HG02588 (cell line): ENCODE measurements around the gene HS6ST2.
"Not testable (repeated sequence)": the region's sequence is repeated elsewhere in the genome, so short reads cannot be mapped to it uniquely, and the experiment has no call there.

Experiments
- ATAC-seq: cut with Tn5 transposase; IDR thresholded peaks from one replicate; pipeline ENCODE4 v1.9.1; 2021; ENCODE audit warnings: mild to moderate bottlenecking, moderate library complexity; ENCODE audit not compliant: unreplicated experiment

Gene HS6ST2

GRCh38 chrX:132958091-132958703 lies at the start of gene HS6ST2:
HS6ST2 (minus strand) TSS chrX:132958629.
- no peak for ATAC-seq

DNA sequence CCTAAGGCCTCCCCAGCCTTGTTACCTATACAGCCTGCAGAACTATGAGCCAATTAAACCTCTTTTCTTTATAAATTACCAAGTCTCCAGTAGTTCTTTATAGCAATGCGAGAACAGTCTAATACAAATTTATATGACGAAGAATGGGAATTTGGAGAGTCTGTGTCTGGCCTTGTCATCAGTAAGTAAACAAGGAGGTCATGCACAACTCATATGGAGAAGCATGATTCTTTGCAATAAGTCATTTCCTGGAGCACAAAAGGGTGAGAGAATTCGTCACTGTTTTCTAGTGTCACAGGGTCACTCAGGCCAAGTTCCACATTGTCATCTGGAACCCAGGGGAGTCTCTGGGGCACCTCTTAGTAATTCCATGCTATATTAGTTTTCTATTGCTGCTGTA lies 49.0 kb upstream of the HS6ST2 start:
- no peak for ATAC-seq

DNA sequence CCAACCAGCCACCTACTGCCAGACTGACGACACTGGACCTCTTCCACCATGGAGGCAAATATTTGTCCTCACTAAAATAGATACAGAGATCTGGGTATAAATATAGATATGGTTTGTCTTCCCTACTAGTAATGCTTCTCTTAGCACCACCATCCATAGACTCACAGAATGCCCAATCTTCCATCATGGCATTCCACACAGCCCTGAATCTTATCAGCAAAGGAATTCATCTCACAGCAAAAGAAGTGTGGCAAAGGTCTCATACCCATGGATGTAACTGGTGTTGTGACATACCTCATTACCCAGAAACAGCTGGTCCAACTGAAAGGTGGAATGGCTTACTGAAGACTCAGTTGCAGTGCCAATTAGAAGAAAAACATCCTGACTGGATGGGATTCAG lies 47.2 kb upstream of the HS6ST2 start:
- ATAC-seq = no peak

- no peak for ATAC-seq
Observed at GRCh38 chrX:133005042-133005441, 46.6 kb upstream of the HS6ST2 start.

DNA sequence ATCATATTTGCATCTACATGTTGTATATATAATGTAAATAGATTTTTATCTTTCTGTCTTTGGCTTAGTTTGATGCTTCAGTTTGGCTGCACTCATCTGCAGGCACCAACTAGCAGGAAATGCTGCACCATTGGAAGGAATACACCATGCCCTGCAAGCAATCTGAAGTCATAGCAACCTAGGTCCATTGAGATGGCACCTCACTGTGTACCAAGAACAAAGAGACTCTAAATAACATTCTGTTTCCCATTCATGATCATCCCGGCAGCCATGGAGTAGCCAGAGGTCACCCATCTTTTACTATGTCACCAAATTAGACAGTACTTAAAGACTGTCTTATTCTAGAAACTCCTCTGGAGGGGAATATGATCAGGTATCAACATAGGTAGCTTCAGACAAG lies 40.8 kb upstream of the HS6ST2 start:
- no peak for ATAC-seq

DNA sequence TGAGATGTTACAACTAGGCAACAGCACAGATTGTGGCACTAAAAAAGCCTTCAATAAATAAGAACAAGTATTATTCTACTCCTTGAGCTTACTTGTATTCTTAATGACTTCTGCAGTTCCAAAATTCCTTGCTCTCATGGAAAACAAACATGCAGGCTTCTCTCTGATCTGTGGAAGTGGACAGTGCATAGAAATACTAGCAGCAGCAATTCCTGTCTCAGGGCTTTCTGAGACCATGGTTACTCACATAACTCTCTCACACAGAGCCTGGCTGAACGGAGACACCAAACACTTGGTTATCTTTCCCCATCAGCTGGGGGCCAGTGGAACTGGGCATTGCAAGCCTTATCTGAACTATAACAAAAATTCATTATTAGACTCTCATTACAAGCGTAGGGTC lies 32.4 kb upstream of the HS6ST2 start:
- ATAC-seq = no peak

GRCh38 chrX:132986556-132986955 lies 28.1 kb upstream of the HS6ST2 start:
- no peak for ATAC-seq

GRCh38 chrX:132984058-132984650 lies 25.7 kb upstream of the HS6ST2 start:
- no peak for ATAC-seq

DNA sequence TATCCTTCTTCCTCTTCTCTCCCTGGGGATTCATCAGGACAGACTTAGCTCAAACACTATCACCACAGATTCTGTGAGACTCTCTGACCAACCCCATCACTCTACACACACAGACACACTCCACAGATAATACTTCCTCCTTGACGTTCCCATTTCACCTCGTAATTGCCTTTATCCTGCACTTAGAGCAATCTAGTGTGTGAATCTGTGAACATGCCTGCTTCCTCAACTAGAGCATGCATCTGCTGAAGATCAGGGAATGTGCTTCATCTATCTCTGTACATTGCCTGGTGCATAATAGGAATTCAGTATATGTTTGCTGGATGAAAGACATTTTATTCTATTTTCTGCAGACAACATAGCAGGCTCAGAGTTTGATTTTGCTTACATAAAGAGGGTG lies 25.1 kb upstream of the HS6ST2 start:
- no peak for ATAC-seq

DNA sequence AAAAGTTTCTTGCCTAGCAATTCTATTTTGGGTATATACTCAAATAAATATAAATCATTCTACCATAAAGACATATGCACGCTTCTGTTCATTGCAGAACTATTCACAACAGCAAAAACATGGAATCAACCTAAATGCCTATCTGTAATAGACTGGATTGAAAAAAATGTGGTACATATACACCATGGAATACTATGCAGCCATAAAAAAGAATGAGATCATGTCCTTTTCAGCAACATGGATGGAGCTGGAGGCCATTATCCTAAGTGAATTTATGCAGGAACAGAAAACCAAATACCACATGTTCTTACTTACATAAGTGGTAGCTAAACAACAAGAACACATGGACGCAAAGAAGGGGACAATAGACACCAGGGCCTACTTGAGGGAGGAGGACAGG lies 21.6 kb upstream of the HS6ST2 start:
- not testable (repeated sequence) for ATAC-seq

GRCh38 chrX:132968296-132968949 lies 10.0 kb upstream of the HS6ST2 start:
- no peak for ATAC-seq

DNA sequence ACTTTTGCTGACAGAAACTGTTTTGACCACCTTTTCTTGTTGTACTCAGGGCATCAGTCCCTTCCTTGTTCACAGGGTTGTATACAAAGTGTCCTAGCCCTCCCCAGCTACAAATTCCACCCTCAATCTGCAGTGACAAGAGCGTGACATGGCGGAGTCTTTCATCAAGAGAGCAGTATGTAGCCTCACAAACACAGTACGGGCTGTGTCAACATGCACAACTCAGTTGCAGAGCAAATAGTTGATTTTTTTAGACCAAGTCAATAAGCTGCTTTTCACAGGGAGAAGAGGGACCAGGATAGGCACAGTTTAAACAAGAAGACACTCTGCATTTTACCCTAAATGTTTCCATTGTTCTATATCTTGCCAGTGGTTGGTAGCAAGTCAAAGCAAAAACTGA lies 8.6 kb upstream of the HS6ST2 start:
- ATAC-seq = no peak

DNA sequence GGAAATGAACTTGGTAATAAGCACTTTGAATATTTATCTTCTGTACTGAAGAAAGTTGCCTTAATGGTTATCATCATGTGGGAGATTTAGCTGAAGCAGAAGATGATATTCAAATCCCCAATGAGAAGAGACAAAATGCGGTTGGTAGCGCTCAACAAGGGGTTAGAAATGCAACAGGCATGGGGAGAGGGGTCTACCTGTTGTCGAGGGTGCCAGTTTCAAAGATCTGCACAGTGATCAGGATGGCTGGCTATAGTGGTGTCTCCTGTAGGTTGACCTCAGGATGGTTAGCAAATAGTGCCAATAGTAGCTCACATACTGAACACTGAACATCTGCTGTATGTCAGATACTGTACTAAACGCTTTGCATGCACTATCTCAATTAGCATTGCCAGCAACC lies 7.0 kb upstream of the HS6ST2 start:
- ATAC-seq = no peak

DNA sequence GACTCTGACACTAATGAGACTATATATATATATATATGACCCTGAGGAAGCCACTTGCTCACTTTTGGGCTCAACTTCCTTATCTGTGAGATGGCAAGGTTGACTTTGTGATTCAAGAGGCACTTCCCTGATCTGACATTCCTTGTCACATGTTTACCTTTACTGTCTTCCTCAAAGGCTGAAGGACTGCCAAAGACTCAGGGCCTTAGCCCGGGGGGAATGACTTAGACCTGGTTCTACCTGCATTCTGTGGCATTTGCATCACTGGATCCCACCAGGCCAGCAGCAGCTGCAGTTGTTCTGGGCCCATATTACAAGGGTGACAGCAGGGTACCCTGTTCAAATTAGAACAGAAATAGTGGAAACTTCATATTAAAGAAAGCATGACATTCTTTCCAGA lies 3.1 kb upstream of the HS6ST2 start:
- no peak for ATAC-seq

- no peak for ATAC-seq
Observed at GRCh38 chrX:132957211-132958090, 978 bp downstream of the HS6ST2 start.

DNA sequence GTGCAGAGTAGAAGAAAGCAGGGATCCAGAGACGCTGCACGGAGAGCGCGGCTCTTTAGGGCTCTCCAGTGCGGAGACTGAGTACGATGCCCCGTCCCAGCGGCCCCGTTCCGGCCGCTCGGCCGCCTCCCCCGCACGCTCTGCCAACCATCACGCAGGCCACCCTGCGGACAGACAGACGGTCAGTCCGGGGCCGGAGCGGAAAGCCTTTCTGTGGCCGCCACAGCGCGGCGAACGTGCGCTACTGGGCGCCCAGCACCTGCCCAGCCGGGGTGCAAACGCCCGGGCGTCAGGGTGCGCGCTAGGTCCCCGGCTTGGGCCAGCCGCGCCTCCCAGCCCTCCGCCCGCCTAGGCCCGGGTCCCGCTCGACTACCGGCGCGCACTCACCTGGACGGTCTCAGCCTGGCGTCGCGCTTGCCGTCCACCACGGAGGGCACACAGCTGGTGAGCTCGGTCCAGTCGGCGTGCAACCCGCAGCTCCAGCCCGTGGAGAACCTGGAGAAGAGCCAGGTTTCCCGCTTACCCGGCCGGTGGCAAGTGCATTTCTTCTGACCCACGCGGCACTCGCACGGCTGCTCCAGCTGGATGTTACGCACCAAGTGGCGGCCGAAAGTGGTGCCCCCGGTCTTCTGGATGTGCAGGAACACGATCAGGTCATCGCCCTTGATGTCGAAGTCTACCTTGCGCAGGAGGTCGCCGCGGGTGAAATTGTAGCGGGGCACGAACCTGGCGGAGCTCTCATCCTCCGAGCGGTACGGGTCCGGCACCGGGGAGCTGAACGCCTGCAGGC lies 1.8 kb downstream of the HS6ST2 start:
- ATAC-seq = no peak

- ATAC-seq = no peak
Observed at GRCh38 chrX:132955690-132956089, 2.7 kb downstream of the HS6ST2 start.

DNA sequence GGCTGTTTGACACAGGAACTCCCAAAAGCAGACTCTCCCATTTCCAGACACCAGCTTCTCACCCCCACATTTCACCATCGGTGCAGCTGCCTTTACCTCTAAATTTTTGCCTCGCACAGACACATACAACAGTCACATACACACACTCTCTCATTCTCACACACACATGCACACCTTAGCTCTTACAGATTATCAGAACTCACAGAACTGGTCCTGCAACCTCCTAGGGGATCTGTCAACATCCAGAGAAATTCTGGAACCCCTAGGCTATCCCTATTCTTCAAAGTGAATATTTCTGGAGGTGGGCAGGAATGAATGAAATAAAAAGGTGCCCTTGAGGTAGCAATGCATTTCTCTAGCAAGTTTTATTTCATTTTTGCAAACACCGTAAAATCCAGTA lies 4.1 kb downstream of the HS6ST2 start:
- ATAC-seq = no peak

- no peak for ATAC-seq
Observed at GRCh38 chrX:132953354-132953753, 5.1 kb downstream of the HS6ST2 start.

GRCh38 chrX:132948648-132949260 lies 9.7 kb downstream of the HS6ST2 start:
- ATAC-seq = no peak
